Measurements from ENCODE around the gene MTRF1.
"Not testable (repeated sequence)": the region's sequence is repeated elsewhere in the genome, so short reads cannot be mapped to it uniquely, and the experiment has no call there.

The MTRF1 gene

GRCh38 chr13:41177616-41178015 lies 85.8 kb downstream of the MTRF1 start:
- Histone ChIP-seq H3K36me3 (replicated peaks in 1 of 2; ENCODE audit: control insufficient read depth in 2 of 2, insufficient read depth in 2 of 2, low read length in 2 of 2) (no peaks in the 10 kb centered on the region), H3K23ac (ENCODE audit: low read depth, low read length, poor library complexity) (no peak overlapping the region), H2BK5ac (ENCODE audit: low read length) (no peak overlapping the region), H2BK15ac (ENCODE audit: low read length) (no peak overlapping the region), H3K4me1 (ENCODE audit: control insufficient read depth in 2 of 2, insufficient read depth in 1 of 2, low read depth in 1 of 2, low read length in 2 of 2) (no peaks in the 10 kb centered on the region), H4K91ac (ENCODE audit: low read depth, low read length, poor library complexity) (no peak overlapping the region), H3K4me2 (ENCODE audit: insufficient read depth, low read length, poor library complexity, severe bottlenecking) (no peak overlapping the region), H2BK120ac (ENCODE audit: low read depth, low read length) (no peak overlapping the region), H3K9me3 (replicated peaks in 1 of 2; ENCODE audit: control insufficient read depth in 2 of 2, insufficient read depth in 1 of 2, low read depth in 1 of 2, low read length in 2 of 2) (peaks cover 6 to 10% of the 10 kb centered on the region in 2 donors), H3K27ac (replicated peaks; ENCODE audit: low read length) (no peak overlapping the region), H2BK12ac (ENCODE audit: low read length) (no peak overlapping the region), H3K14ac (ENCODE audit: low read length) (no peak overlapping the region), H2AK5ac (ENCODE audit: low read depth, low read length) (no peak overlapping the region), H3K4me3 (ENCODE audit: low read length in 2 of 2) (no peak overlapping the region), H3K4ac (ENCODE audit: low read length) (no peak overlapping the region), H2AFZ (ENCODE audit: low read length) (no peak overlapping the region), H3K9ac (ENCODE audit: low read depth, low read length, poor library complexity) (no peak overlapping the region), H3K79me1 (ENCODE audit: low read depth, low read length) (no peaks in the 10 kb centered on the region), H3K27me3 (ENCODE audit: control insufficient read depth in 3 of 3, insufficient read depth in 3 of 3, low read depth in 1 of 3, low read length in 3 of 3) (no peaks in the 10 kb centered on the region), H3K18ac (ENCODE audit: low read length) (no peak overlapping the region), H4K8ac (ENCODE audit: low read depth, low read length) (no peak overlapping the region)
- no peak for DNase-seq (ENCODE audit: low spot score)
- no CpG with 5 or more reads among the region's 2 CpGs for WGBS, 2 donors (ENCODE audit: extremely low coverage in 2 of 2, insufficient read length in 2 of 2, insufficient replicate concordance in 1 of 2)

- WGBS, 2 donors (ENCODE audit: extremely low coverage in 2 of 2, insufficient read length in 2 of 2, insufficient replicate concordance in 1 of 2) = no CpG with 5 or more reads among the region's 8 CpGs
- H3K36me3 ChIP-seq (replicated peaks in 1 of 2; ENCODE audit: control insufficient read depth in 2 of 2, insufficient read depth in 2 of 2, low read length in 2 of 2); H3K23ac ChIP-seq (ENCODE audit: low read depth, low read length, poor library complexity); H2BK120ac ChIP-seq (ENCODE audit: low read depth, low read length); DNase-seq (ENCODE audit: low spot score); H2BK12ac ChIP-seq (ENCODE audit: low read length); H3K27ac ChIP-seq (replicated peaks; ENCODE audit: low read length); H3K4me3 ChIP-seq (ENCODE audit: low read length in 2 of 2); H3K9me3 ChIP-seq (replicated peaks in 1 of 2; ENCODE audit: control insufficient read depth in 2 of 2, insufficient read depth in 1 of 2, low read depth in 1 of 2, low read length in 2 of 2); H3K9ac ChIP-seq (ENCODE audit: low read depth, low read length, poor library complexity); H3K4me2 ChIP-seq (ENCODE audit: insufficient read depth, low read length, poor library complexity, severe bottlenecking); H2BK15ac ChIP-seq (ENCODE audit: low read length); H4K8ac ChIP-seq (ENCODE audit: low read depth, low read length); H3K14ac ChIP-seq (ENCODE audit: low read length); H3K79me1 ChIP-seq (ENCODE audit: low read depth, low read length); H4K91ac ChIP-seq (ENCODE audit: low read depth, low read length, poor library complexity); H3K18ac ChIP-seq (ENCODE audit: low read length); H3K4me1 ChIP-seq (ENCODE audit: control insufficient read depth in 2 of 2, insufficient read depth in 1 of 2, low read depth in 1 of 2, low read length in 2 of 2); H2AFZ ChIP-seq (ENCODE audit: low read length); H2AK5ac ChIP-seq (ENCODE audit: low read depth, low read length); H2BK5ac ChIP-seq (ENCODE audit: low read length); H3K4ac ChIP-seq (ENCODE audit: low read length); H3K27me3 ChIP-seq (ENCODE audit: control insufficient read depth in 3 of 3, insufficient read depth in 3 of 3, low read depth in 1 of 3, low read length in 3 of 3): not testable (repeated sequence)
Observed at GRCh38 chr13:41175576-41175975, 87.8 kb downstream of the MTRF1 start.
